NCI-H748 (cell line): Measurements from ENCODE around the gene DND1.
"Not testable (repeated sequence)": the region's sequence is repeated elsewhere in the genome, so short reads cannot be mapped to it uniquely, and the experiment has no call there.

Experiments used
- DNase-seq: peaks from one replicate; lab custom pipeline; 2025; ENCODE audit not compliant: unreplicated experiment; lab: John Stamatoyannopoulos, UW

The DND1 gene

GRCh38 chr5:140673187-140673976 is at the start of gene DND1:
TSS of gene DND1 (minus strand) at chr5:140673576. CDS start at chr5:140673542, 34 bp downstream.
- no peak for DNase-seq

- not testable (repeated sequence) for DNase-seq
These were observed 48.0 kb upstream of the DND1 start for GRCh38 chr5:140721395-140721794.

DNA sequence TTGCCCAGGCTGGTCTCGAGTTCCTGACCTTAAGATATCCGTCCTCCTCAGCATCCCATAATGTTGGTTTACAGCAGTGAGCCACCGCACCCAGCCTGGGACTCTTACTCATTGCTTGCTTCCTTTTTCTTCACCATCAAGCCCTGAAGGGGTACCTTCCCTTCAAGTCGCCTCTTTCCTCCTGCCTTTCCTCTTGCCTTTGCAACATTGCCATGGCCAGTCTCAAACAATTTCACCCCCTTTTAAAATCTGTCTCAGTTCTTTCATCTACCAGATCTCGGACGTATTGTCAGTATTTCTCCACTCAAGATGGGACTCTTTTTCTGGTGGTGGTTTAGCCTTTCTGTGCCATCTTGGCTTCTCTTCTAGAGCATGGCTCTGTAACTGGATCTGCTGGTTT is 47.4 kb upstream of the DND1 start:
- not testable (repeated sequence) for DNase-seq

DNA sequence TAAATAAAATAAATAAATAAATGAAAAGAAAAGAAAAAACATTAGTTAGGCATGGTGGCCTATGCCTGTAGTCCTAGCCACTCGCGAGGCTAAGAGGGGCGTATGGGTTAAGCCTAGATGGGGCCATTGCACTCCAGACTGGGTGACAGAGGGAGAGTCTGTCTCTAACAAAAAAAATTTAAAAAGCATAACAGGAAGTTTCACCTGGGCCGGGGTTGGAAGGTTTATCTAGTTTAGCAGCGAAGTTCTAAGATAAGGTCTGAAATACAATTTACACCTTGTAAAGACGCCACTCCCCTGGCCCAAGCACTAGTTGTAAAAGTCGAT is 44.9 kb upstream of the DND1 start:
- no peak for DNase-seq

GRCh38 chr5:140716238-140716637 is 42.9 kb upstream of the DND1 start:
- DNase-seq: not testable (repeated sequence)

DNA sequence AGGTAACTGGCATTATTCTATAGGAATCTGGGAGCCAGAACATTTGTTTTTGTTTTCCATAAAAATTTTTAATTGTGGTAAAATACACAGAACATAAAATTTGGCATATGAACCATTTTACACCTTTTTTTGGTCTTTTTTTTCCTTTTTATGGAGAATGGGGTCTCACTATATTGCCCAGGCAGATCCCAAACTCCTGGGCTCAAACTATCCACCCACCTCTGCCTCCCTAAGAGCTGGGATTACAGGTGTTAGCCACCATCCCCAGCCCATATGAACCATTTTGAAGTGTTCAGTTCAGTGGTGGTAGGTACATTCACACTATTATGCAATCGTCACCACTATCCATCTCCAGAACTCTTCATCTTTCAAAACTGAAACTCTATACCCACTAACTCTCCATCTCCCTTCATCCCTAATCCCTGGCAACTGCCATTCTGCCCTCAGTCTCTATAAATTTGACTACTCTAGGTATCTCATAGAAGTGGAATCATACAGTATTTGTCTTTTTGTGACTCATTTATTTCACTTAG is 40.3 kb upstream of the DND1 start:
- no peak for DNase-seq

GRCh38 chr5:140711794-140712193 is 38.4 kb upstream of the DND1 start:
- no peak for DNase-seq

DNA sequence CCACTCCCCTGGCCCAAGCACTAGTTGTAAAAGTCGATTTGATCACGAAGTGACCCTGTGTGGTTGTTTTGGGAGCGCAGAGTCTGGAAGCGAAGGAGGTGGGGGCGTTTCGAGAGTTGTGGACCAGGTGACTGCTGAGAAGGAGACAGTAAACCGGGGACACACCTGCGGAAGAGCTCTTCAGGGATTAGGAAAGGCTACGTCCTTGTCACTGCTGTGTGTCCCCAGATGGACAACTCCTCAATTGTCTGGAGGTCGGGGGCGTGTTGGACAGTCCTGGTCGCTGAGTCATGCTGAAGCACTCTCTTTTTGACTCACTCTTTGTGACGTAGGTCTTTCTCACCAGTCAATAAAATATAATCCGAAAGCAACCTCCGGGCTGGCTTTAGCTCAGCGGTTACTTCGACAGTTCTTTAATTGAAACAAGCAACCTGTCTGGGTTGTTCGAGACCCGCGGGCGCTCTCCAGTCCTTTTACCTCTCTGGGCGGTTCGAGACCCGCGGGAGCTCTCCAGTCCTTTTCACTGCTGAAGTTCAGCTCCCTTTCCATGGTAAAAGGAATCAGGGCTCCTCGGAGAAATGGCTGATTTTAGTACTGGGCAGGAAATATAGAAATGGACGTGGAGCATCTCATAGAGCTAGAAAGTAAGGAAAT is 37.6 kb upstream of the DND1 start:
- peak; percentile 94 for DNase-seq

DNA sequence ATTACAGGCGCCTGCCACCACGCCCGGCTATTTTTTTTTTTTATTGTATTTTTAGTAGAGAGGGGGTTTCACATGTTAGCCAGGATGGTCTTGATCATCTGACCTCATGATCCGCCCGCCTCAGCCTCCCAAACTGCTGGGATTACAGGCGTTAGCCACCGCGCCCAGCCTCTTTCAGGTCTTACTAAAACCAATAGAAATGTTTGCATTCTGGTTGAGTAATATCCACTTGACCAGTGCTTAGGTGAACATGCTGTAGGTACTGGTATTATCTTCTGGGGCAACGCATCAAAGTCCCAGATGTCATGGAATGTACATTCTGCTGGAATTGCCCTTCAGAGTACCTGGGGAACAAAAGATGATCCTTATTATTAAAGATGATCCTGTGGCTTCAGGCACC is 35.4 kb upstream of the DND1 start:
- DNase-seq: peak; percentile 7

DNA sequence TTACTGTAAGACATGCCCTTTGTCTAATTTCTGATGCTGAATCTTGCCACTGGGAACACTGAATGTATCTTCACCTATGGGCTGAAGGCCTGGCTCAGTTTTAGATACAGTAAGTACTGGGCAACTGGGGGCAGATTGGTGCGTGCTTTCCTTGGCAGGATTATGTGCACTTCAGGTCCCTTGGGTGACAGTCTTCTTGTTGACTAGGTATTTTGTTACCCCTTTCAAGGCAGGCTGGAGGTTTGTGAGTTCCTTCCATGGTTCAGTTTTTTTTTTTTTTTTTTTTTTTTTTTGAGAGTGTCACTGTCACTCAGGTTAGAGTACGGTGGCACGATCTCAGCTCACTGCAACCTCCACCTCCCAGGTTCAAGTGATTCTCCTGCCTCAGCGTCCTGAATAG is 34.4 kb upstream of the DND1 start:
- no peak for DNase-seq

GRCh38 chr5:140700177-140701144 is 27.1 kb upstream of the DND1 start, which contains the start of gene ZMAT2:
TSS of gene ZMAT2 (plus strand) at chr5:140700447. CDS start at chr5:140700461, 14 bp downstream.
- DNase-seq: peak; percentile 98

DNA sequence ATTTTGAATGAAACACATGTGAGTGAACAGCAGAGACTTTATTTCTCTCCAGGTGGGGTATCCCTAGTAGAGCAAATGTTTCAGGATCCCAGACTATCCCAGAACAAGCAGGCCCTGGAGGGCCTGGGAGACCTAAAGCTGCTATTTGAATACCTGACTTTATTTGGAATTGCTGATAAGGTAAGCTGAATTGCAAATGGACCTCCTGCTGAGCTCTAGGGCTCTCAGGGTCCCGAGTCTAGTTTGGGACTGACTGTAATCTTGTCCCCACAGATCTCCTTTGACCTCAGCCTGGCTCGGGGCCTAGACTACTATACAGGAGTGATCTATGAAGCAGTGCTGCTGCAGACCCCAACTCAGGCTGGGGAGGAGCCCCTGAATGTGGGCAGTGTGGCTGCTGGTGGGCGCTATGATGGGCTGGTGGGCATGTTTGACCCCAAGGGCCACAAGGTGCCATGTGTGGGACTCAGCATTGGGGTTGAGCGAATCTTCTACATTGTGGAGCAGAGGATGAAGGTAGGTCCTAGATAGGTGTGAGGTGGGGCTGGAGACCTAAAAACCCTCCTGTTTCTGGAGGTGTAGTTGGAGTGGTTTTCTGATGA is 23.6 kb upstream of the DND1 start:
- no peak for DNase-seq

- DNase-seq: no peak
These were observed 20.9 kb upstream of the DND1 start for GRCh38 chr5:140694276-140694675.

DNA sequence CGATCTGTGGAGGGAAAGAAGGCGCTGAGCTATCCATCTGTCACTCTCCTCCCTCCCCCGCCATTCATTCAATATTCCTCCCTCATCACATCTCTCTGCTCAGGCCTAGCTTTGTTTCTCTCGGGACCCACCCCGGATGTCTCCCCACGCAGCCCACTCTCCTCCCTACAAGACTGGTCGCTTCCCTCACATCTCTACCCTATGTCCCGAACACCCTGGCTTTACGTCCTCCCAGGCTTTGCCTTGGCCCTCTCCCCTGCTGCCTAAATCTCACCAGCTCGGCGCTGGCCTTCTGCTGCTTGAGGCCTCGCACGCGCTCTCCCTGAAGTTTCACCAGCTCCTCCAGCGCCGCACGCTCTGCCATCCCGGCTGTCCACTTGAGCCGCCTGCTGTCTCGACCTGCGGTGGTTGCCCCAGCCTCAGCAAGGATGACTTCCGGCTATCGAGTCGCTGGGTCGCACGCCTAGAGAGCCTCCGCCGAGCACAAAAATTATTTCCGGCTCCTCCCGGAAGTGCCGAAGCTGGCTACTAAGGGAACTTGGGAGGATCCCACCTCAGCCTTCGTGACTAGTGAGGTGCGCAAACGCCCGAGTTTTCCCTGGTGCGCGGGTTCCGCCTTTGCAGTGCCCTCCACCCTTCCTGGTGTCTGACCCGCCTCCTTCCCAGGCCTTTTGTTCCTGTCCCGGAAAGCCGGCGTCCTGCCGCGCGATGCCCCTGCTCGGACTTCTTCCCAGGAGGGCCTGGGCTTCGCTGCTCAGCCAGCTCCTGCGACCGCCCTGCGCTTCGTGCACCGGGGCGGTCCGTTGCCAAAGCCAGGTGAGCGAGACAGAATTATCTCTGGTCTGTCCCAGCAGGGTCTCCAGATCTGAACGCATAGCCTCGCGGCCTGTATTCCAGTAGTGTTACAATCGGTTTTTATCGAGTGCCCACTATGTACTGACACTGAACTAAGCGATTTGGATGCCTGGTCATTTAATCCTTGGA is 17.9 kb upstream of the DND1 start, which contains the start of the genes HARS1 and HARS2:
HARS1 (minus strand) TSS at position 430 of the 984 bp plus-strand sequence; CDS start at position 364, 66 bp downstream.
HARS2 (plus strand) TSS at position 515 of the 984 bp plus-strand sequence; CDS start at position 709, 194 bp downstream.
- DNase-seq: peak; percentile 97

DNA sequence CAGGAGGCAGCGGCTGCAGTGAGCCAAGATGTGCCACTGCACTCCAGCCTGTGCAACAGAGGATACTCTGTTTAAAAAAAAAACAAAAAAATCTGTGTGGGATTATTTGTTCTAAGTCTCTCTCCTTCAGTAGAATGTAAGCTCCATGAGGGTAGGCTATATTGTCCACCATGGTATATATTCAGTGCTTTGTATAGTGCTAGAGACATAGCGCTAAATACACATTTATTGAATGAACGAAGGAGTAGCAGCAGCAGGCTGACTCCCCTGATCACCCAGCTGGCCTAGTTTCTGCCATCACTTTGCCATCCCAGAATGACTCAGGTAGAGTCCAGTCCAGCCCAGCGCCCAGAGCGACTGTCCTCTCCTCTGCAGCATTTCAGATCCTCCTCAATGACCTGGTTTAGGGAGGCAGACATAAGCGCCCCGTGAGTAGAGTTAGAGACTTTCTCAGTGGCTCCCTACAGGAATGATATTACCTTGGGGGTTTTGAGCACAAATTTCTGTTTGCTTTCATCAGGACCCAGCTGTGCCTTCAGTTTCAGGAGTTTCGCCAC is 17.1 kb upstream of the DND1 start:
- DNase-seq: no peak

- DNase-seq: no peak
These were observed 5.6 kb upstream of the DND1 start for GRCh38 chr5:140678993-140679392.

DNA sequence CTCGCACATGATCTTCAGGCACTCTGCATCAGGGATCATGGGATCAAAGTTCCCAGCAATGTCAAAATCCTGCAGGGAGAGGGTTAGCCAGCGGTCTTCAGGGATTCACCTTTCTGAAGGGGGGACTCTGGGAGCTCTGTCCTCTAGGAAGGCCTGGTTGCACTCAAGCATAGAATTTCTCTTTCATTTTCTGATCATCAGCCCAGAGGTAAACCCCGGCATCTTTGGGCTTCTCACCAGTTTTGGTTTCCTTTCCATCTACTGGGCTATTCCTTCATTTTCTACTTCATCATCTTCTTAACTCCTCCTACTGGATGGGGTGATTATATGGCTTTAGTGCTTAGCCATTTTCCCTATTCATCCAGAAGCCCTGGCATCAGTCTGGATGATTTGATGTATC is 4.6 kb upstream of the DND1 start:
- no peak for DNase-seq

DNA sequence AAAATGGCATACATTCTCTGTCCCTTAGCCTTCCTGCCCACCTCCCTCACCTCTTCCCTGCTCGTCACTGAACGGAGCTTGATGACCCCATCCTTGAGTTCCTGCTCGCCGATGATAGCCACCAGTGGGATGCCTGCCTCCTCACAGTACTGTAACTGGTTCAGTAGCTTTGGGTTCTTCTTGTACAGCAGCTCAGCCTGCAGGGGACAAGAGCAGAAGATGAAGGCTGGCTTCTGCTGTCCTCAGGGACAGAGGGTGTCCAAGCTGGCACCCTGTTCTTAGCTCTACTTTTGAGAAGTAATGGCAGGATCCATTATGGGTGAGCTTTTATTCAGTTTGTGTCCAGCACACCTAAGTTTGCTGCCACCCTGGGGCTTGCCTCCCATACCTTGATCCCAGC is 1.3 kb upstream of the DND1 start:
- no peak for DNase-seq

- no peak for DNase-seq
These were observed 835 bp upstream of the DND1 start for GRCh38 chr5:140674211-140674610.
